Fibroblast of pulmonary artery (primary cell): Measurements from ENCODE around the gene PAEP.

Source experiments
- DNase-seq: peaks from one replicate; pipeline ENCODE4 v3.0.0-alpha.2; 2010; ENCODE audit warnings: low read depth
- H3K4me3 ChIP-seq: replicated peaks from 2 replicates; pipeline ENCODE4 v1.5.1; 2011; ENCODE audit warnings: low read depth, mild to moderate bottlenecking, control low read depth, low read length, moderate library complexity
- CTCF ChIP-seq: IDR thresholded peaks from 2 replicates; pipeline ENCODE4 v1.5.1; 2011; ENCODE audit warnings: mild to moderate bottlenecking, control low read depth, low read length, inconsistent platforms; ENCODE audit errors: missing control alignments

Gene PAEP

GRCh38 chr9:135614821-135615665, 53.5 kb downstream of the PAEP start:
- DNase-seq, result no peak
- TF ChIP-seq CTCF, result no peak
- H3K4me3 ChIP-seq, result no peak overlapping the region

- DNase-seq, result no peak
- no peak for TF ChIP-seq CTCF
- no peak overlapping the region for H3K4me3 ChIP-seq
These were observed 54.4 kb downstream of the PAEP start for GRCh38 chr9:135615666-135616618.
